Measurements from ENCODE around the gene IFNL4. TPM values are rescaled to one million over a fixed set of nuclear protein-coding genes. Genes with fewer than 3 reads are reported as not detected.
"Not testable (repeated sequence)": the region's sequence is repeated elsewhere in the genome, so short reads cannot be mapped to it uniquely, and the experiment has no call there.

IFNL4 gene
- total RNA-seq, 1 donor from 2014 or later = not detected

DNA sequence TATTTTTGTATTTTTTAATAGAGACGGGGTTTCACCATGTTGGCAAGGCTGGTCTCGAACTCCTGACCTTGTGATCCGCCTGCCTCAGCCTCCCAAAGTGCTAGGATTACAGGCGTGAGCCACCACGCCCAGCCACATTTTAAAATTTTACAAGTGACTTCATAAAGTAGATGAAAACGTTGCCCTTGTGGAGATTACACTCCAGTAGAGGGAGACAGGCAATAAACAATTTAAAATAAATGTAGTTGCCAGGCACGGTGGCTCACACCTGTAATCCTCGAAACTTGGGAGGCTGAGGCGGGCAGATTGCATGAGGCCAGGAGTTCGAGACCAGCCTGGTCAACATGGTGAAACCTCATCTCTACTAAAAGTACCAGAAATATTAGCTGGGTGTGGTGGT is 29.5 kb downstream of the IFNL4 start:
- DNase-seq = not testable (repeated sequence)

DNA sequence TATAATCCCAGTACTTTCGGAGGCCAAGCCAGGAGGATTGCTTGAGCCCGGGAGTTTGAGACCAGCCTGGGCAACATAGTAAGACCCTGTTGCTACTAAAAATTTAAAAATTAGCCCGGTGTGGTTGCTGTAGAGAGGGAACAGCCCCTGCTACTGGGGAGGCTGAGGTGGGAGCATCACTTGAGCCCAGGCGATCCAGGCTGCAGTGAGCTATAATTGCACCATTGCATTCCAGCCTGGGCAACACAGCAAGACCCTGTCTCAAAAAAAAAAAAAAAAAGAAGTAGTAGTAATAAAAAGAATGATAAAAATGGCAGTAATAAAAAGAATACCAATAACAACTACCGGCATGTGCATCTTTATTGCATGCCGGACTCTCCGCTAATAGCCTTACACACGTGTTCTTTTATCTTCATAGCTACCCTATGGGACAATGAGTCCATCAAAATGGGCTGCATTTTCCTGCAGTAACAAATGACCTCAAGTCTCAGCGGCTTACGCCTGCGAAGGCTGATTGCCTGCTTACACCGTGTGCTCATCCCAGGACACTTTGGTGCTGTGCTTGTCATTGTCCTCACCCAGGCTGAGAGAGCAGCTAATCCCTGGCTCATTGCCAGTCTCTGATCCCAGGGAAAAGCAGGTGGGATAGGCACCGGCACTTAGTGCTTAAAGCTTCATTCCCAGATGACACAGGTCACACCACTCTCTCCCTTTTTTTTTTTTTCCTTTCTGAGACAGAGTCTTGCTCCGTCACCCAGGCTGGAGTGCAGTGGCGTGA is 30.2 kb downstream of the IFNL4 start:
- no peak for DNase-seq

DNA sequence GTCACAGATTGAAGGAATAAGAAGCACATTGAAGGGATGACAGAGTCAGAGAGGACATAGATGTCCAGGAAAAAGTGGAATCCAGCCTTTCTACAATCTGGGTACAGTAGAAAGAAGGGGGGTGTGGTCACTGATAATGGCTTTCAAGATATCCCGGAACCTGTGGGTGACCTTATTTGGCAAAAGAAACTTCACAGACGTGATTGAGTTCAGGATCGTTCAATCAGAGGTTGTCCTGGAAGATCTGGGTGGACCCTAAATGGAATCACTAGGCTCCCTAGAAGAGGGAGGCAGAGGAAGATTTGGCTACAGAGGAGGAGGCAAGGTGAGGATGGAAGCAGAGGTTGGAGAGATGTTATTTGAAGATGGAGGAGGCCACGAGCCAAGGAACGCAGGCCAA is 31.6 kb downstream of the IFNL4 start:
- no peak for DNase-seq

DNA sequence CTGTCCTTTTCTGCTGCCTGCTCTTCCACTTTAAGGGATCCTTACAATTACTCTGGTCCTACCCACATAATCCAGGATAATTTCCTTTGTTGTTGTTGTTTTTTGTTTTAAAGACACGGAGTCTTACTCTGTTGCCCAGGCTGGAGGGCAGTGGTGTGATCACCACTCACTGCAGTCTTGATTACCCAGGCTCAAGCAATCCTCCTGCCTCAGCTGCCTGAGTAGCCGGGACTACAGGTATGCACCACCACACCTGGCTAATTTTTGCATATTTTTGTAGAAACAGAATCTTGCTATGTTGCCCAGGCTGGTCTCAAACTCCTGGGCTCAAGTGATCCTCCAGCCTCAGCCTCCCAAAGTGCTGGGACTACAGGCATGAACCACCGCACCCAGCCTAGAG is 33.3 kb downstream of the IFNL4 start:
- DNase-seq = not testable (repeated sequence)

DNA sequence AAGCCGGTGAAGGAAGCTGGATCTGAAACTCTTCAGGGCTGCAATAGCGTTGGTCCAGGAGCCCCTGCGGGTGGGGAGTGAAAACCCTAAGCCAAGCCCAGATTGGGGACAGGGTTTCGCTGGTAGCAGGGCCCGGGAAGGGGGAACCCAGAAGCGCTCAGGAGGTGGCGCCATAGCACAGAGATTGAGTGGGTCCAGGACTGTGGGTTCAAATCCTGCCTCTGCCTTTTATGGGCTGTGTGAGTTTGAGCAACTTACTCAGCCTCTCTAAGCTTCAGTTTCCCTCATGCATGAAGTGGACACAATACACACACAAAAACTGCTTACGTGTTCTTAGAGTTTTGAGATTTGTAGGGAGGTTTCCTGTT is 36.3 kb downstream of the IFNL4 start:
- DNase-seq = no peak

DNA sequence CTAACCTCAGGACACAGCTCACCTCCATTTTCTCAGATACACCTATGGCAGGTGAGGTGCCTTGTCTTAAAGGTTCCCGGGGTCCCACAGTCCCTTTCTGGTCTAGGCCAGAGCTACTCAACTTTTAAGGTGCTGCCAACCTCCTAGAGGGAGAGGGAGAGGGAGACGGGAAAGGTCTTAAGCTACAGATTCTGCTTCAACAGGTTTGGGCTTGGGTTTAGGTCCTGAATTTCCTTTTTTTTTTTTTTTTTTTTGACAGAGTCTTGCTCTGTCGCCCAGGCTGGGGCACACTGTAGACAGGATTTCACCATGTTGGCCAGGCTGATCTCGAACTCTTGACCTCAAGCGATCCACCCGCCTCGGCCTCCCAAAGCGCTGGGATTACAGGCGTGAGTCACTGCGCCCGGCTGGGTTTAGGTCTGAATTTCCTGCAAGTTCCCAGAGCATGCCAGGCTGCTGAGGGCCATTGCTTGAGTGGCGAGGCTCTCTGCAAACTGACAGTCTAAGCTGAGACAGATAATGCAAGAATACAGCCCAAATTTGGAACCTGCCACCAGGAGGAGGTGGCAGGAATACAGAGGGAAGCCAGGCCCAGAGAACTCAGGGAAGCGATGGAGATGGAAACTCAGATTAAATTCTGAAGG is 36.8 kb downstream of the IFNL4 start:
- DNase-seq = no peak

DNA sequence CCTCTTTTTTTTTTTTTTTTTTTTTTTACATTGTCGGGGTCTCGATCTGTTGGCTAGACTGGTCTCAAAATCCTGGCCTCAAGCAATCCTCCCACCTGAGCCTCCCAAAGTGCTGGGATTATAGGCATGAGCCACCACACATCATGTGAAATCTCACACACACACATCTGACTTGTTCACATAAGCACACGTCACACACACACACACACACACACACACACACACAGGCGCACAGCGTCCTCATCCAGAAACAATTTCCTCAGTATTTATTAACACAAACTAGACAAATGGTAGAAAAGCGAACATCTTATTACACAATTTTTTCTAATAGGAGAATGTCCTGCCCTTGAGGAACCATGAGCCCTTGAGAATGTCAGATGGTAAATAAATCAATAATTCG is 39.5 kb downstream of the IFNL4 start:
- DNase-seq = no peak

DNA sequence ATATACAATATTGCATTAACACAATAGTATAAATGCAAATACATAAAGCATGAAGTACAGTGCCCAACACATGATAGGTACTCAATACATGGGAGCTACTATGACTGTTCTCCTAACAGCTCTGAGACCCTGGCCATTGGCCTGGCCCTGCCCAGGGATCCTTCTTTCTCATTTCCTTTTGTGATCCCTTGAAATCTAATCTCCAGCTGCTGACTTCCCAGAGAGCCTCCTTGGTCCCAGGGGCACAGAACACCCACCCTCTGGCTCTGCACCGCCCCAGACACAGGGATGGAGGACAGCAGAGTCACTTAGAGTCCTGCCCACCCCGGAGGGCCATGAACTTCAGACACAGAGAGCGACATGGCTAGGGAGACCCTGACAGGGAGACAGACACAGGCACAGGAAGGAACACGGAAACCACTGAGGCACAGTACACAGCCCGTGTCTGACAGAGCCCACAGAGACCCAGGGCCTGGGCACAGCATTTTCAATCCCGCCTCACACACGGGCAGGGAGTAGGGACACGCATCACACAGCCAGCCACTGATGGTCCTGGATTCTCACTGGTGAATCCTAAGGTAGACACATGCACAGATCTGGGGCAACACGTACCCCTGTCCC is 40.4 kb downstream of the IFNL4 start:
- no peak for DNase-seq

DNA sequence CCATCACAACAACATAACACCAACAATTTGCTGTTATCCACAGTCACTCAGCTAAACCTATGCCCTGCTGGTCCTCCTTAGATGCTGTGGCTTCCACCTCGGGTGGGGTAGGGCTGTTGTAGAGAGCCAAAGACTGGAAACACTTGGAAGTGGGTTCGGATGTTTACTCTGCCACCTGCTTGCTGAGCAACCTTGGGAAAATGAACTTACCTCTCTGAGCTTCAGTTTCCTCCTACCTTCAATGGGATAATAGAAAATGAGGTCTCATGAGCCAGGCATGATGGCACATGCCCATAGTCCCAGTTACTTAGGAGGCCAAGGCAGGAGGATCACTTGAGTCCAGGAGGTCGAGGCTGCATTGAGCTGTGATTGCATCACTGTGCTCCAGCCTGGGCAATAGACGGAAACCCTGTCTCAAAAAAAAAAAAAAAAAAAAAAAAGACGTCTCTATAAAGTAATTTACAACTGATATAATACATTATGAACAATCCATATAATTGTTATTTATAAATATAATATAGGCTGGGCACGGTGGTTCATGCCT is 41.3 kb downstream of the IFNL4 start:
- DNase-seq = no peak

DNA sequence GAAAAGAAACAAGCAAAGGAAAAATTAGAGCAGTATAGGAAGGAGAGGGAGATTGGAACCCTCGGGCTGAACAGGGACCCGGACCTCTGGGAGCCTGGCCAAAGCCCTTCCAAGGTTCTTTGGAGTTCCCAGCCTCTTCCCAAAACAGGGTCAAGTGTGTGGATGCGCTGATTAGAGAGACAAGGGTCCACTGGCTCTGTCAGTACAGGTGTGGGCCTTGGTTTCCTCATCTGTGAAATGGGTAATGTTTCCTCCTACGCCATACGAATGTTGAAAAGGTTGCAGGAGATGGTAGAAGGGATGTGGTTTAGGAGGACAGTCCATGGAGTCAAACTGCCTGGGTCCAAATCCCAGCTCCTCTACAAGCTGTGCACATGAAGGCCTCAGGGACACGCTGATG is 42.5 kb downstream of the IFNL4 start:
- DNase-seq = no peak

DNA sequence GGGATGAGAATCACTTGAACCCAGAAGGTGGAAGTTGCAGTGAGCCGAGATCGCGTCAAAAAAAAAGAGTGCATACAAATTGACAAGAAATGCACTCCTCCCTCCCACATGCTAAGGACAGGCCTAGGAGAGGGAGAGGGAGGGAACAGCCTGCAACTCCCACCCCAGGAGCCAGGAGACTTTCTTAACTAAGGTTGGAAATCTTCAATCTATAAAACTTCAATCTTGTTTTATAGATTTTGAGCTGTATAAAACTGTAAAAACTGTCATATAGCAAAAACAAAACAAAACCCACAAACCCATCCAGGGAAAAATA is 43.2 kb downstream of the IFNL4 start:
- DNase-seq = no peak

DNA sequence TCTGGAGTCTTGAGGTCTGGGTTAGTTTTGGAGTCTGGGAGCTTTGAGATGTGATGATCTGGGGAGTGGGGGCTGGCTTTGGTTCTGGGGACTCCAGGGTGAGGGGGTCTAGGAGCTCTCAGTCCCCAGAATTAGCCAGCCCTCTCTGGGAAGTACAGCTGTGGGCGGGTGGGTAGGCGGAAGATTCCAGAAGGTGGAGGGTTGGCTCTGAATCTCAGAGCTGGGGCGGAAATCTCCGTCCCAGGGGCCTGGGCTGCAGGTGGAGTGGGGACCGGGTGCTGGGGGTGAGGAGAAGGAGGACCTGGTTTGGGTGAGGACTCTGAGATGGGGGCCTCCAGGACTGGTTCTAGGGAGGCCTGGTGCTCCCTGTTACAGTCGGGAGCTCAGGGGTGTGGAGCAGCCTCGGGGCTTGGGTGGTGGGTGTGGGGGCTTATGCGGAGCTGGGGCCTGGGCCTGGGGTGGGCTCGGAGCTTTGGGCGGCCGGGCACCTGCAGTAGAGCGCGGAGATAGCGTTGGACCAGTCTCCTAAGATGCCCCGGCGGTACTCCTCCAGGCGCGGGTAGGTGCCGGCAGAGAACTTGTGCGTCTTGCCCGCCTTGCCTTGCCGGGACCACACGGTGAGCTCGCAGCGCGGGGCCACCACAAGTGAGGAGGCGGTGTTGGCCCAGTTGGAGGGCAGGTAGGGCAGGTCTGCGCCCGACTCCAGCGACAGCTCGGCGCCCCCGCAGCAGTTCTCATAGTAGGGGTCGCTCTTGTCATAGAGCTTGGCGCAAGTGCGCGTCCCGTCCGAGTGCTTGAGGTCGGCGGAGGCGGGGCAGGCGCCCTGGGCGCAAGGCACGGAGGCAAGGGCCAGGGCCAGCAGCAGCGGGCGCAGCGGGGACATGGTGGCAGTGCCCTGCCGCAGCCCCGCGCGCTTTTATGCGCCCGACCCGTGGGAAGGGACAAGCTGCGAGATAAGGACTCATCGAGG is 45.0 kb downstream of the IFNL4 start, which contains the start of gene SYCN:
Gene SYCN, minus strand, starts transcription at position 892 of the 970 bp plus-strand sequence. Its CDS starts 9 bp downstream, at position 883.
- DNase-seq = no peak

DNA sequence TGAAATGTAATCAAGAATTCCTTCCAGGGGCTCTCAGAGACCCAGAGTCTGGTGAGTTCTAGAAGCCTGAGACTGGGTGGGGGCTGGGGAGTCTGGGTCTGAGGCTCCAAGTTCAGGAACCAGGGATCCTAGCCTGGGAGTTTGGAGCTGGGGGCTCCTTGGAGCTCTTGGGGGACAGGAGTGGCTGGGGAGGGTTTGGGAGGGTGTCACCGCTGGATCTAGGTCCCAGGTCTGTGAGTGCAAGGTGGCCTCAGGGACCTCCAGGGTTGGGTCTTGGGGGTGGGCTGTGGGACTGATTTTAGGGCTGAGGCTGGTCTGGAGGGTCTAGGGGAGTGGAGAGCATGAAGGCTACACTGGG is 45.7 kb downstream of the IFNL4 start:
- DNase-seq = no peak

DNA sequence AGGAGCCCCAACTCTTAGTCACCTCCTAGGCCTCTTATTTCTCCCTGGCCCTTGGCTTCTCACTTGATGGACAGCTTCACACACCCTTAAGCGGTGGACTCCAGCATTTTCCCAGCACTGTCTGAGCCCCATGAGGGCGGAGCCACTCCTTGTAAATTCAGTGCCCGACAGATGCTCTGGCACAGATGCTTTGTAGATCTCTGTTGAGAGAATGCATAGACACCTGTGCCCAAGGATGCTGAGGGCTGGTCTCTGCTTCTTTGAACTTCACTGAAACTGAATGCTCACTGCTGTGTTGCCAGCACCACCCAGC is 47.9 kb downstream of the IFNL4 start:
- no peak for DNase-seq

DNA sequence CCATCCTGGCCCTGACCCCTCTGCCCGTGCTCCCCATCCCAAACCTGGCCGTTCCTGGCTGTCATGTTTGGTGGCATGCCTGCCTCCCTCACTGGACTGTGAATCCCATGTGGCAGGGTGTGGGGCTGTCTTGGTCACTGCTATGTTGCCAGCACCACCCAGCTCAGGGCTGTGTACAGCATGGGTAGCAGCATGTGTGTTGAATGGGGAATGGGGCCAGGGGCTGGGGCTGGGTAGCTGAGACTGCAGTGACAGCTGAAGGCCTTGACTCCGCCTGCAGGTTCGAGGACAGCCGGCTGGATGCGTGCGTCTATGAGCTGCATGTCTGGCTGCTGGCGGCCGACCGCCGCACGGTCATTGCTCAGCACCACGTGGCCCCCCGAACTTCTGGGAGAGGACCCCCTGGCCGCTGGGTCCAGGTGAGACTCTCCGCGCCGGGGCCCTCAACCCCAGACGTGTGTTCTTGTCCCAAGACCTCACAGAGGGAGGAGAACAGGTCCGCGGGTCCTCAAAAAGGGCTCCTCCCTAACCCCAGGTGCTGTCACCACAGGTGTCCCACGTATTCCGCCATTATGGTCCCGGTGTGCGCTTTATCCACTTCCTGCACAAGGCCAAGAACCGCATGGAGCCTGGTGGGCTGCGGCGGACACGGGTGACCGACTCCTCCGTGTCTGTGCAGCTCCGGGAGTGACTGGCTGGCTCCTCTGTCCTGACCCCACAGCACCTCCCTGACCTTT is 48.4 kb downstream of the IFNL4 start:
- DNase-seq = no peak

DNA sequence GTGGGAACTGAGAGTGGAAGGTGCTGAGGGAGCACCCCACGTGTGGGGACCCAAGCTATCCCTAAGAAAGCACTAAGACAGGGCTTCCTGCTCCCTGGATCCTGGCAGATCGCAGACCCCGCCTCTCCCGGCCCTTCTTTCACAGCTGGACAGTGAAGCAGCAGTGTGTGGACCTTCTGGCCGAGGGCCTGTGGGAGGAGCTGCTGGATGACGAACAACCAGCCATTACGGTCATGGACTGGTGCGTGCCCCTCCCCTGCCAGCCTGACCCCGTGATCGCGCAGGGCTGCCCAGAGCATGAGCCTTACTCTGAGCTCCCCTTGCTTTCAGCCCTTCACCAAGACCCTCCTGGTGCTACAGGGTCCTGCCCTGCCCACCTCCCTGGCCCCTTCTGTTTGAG is 49.6 kb downstream of the IFNL4 start:
- DNase-seq = no peak

DNA sequence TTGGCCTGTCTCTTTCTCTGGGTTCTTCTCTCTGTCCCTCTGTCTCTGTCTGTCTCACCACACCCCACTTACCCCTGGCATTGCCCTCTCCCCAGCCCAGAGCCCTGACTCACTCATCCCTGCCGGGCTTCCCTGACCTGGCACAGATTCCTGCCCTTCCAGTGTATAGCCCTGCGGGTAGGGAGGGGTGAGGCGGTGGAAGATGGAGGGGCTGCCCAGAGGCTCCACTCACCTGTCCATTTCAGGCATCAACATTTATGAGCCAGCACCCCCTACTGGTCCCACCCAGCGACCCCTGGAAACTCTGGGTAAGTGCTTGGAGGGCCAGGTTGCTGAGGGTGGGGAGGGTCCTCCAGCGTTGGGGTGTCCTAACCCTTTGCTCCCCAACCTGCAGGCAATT is 50.8 kb downstream of the IFNL4 start:
- DNase-seq = no peak

DNA sequence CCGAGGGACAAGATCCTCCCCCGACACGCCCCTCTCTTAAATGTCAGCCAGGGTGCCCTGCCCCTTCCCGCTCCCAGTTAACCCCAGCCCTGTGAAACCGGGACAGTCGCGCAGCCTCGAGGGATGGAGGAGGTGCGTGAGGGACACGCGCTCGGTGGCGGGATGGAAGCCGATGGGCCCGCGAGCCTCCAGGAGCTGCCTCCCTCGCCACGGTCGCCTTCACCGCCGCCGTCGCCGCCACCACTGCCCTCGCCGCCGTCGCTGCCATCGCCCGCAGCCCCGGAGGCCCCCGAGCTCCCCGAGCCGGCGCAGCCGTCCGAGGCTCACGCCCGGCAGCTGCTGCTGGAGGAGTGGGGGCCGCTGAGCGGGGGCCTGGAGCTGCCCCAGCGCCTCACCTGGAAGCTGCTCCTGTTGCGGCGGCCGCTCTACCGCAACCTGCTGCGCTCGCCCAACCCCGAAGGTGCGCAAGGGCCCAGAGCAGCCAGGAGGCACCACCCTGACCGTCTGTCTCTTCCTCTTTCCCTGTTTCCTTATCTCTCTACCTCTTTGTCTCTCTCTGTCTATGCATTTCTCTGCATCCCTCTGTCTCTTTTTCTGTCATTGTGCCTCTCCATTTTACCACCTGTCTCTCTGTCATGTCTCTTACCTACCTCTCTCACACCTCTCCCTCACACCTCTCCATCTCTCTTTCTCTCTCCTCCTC is 51.6 kb downstream of the IFNL4 start, which contains the start of gene NCCRP1:
Gene NCCRP1, plus strand, starts transcription at position 105 of the 703 bp plus-strand sequence. Its CDS starts 19 bp downstream, at position 124.
- no peak for DNase-seq

DNA sequence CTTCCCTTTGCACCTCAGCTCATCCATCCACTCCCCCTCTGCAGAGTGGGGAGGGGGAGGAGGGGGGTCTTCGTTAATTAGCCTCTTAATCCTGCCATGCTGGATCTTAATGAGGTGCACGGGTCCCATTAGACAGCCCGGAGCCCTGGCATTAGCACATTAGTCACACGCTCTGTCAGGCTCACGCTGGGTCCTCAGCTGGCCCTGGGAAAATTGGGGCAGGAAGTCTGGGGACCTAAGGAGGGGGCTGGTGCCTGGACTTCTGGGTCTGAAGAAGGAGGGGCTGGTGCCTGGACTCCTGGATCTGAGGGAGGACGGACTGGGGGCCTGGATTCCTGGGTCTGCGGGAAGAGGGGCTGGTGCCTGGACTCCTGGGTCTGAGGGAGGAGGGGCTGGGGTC is 52.3 kb downstream of the IFNL4 start:
- DNase-seq = no peak

All from skin of body (tissue), 2 donors.